Embryonic facial prominence (tissue), 1 donor: ENCODE measurements around the gene CYTH1.

ENCODE experiments used
- DNase-seq: peaks from one replicate; pipeline ENCODE4 v3.0.0-alpha.2; 2016; ENCODE audit errors: extremely low spot score

The CYTH1 gene

DNA sequence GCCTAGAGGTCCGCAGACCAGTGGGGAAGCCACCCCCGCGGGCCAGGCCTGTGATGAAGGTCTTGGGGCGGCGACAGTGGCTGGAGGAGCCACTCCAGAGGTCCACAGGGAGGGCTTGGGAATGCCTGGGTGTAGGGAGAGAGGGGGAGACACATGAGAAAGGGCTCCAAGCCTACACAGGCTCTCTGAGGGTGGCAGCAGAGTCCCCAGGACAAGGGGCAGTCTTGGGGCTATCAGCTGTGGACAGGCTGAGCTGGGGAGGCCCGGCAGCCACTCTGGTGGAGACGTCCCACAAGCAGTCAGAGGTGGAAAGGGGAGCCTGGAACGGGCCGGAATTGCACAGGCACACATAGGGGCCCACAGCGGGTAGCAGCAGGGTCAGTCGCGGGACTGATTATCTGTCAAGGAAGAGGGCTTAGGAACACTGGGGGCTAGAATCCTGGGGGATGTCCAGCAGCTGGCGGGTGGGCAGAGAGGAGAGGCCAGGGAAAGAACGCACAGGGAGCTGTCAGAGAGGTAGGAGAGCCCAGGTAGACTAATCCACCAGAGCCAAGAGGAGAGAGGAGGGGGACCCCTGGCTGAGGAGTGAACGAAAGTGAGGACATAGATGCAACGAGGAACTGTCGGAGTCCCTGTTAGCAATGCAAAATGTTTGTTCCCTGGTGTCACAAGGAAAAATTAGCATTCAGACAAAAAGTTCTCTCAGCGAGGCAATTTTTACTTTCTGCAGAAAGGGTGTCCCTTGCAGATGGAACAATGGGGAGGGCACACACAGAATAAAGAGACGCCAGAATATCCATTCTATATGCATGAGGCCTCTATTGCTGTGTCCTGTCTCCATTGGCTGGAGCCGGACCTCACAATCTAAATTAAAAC, 111.0 kb downstream of the CYTH1 start:
- DNase-seq, result no peak

GRCh38 chr17:78669975-78670518, 112.0 kb downstream of the CYTH1 start:
- DNase-seq, result no peak

GRCh38 chr17:78669256-78669974, 112.7 kb downstream of the CYTH1 start:
- DNase-seq, result no peak

GRCh38 chr17:78668847-78669246, 113.2 kb downstream of the CYTH1 start:
- no peak for DNase-seq

DNA sequence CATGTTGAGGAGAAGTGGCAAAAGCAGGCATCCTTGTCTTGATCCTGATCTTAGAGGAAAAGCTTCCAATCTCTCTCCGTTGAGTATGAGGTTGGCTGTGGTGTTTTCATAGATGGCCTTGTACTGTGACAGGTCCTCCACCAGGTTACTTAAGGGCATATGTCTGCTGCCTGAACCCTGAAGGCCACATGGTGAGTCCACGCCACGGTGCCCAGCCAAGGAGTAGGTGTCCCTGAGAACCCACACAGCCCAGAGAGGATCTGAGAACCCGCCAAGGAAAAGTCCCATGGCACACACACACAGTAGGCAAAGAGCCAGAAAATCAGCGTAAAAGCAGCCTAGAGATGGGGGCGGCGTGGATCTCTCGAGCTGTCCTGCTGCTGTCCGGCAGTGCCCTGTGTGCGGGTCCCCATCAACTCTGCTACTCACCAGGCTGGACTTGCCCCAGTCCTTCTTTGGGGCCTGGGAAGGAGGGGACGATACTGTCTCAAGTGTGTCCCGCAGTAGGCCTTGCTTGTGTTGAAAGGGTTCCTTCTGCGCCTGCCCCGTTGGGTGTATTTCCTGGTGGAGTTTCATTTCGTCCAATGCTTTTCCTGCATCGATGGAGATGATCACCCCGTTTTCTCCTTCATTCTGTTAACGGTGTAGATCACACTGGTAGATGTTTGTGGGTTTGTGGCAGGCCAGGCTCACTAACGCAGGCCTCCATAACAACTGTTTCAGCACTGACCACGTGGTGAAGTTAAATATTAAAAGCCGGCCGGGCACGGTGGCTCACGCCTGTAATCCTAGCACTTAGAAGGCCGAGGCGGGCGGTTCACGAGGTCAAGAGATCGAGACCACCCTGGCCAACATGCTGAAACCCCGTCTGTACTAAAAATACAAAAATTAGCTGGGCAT, 114.1 kb downstream of the CYTH1 start:
- no peak for DNase-seq

- DNase-seq, result no peak
These were observed 115.0 kb downstream of the CYTH1 start for GRCh38 chr17:78667091-78667490.

DNA sequence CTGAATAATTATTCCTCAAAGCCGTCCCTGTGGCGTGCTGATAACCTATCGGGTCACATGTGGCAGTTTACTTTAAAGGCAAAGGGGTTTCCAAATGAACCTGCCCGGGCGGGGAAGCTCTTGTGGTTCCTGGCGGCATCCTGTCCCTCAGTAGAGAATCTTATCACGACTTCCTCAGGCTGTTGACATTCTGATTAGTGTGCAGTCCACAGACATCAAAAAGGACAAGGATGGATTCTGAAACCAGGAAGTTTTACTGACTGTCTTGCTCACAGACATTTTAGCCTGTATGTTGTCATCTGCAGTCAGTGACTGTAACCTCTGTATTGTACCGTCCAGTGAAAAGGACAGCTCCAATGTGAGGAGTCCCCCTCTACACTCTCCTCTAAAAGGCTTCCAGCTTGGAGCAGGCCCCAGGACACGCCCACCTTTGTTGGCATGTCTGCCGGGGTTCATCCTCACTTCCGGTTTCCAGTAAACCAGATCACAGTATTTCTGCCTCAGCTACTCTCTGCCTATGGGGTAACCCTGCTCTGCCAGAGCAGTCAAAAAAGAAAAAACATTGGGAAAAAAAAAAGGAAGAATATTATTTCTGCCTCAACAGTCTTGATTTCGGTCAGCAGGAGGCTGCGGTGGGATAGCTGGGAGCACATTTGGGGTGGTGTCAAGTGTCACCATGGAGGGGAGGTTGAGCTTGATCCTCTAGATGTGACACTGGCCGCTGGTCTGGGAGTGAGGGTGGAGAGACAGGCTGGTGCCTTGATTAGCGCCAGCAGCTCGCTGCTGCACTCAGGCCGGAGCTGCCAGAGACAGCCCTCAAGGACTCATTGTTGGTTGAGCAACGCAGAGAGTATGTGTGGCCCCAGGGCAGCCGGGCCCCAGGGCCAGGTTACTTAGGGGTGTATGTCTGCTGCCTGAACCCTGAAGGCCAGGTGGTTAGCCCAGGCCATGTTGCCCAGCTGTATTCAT, 115.8 kb downstream of the CYTH1 start:
- DNase-seq, result no peak

DNA sequence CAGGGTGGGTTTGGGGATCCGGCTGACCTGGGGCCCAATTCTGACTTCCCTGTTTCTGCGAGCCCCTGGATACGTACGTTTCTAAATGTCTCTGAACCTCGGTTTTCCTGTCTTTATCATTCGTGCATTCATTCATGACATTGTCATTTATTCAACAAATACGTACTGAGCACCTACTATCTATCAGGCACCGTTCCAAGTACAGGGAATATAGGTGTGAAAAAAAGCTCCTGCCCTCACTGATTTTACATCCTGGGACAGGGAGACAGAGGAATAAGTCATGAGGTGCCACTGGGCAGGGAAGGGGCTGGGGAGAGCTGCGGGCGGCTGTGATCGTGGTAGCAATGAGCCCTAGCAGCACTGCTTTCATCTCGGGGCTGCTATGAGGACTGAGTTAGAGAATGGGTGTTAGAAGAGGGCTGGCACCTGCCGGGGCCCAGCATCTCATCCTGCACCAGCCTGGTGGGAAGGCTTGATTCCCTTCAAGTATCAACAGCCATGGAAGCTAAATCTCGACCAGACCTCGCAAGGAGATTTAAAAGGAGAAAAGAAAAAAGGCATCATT, 116.6 kb downstream of the CYTH1 start:
- no peak for DNase-seq

GRCh38 chr17:78664476-78665386, 117.3 kb downstream of the CYTH1 start:
- DNase-seq, result no peak

DNA sequence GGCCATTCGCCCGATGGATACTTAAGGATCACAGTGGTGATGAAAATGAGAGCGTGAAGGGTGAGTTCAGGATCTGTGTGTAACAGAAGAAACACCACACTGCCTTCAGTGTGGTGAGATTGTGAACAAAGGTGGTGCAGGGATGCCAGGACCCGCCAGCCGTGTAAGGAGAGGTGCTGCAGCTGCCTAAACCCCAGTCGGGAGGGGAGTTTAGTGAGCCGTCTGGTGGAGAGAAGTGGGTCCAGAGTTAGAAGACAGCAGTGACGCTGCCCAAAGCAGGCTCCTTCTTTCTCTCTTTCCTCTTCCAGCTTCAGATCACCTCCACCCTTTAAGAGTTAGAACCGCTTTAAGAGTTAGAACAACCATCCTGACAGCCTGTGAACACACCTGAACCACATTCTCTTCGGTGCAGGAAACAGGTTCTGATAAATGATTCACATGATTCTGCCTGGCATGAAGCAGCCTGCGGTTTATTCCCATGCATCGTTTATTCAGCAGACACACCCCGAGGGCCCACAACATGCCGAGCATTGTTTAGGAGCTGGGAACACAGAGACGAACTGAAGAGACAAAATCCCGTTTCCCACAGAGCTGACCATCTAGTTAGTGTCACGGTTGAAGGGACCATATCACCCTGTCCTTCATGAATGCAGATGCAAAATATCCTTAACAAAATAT, 120.8 kb downstream of the CYTH1 start:
- no peak for DNase-seq

DNA sequence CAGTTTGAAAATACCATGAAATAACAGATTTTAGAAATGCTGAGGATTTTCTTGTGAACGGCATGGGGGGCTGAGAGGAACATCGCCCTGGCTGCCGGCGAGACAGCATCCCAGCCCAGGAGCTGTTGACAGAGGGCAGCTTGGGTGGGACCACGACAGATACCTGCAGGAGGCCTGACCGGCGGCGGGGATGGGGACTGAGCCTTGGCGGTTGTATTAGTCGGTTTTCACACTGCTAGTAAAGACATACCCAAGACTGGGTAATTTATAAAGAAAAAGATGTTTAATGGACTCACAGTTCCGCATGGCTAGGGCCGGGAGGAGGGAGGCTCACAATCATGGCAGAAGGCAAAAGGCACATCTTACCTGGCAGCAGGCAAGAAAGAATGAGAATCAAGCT, 122.5 kb downstream of the CYTH1 start:
- DNase-seq, result no peak

DNA sequence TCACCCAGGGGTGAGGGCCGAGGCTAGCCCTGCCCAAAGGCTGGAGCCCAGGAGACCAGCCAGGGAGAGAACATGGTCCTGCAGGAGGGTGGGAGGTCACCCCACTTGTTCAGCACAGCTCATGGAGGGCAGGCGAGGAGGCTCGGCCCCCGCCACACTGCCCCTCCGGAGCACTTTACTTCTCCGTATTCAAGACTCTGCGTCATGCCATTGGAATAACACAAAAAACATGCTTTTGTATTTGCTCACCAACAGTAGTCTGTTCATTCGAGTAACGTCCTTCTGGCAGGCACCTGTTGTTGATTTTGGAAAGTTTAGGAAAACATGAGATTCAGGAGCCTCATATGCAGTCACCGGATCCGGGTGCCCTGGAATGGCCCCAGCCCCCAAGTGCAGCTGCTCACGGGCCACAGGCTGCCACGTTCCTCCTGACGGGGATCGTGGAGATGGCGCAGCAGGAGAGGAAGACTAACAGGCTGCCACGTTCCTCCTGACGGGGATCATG, 123.7 kb downstream of the CYTH1 start:
- DNase-seq, result no peak

- no peak for DNase-seq
These were observed 126.7 kb downstream of the CYTH1 start for GRCh38 chr17:78655251-78655940.

- DNase-seq, result no peak
These were observed 127.7 kb downstream of the CYTH1 start for GRCh38 chr17:78654325-78654724.

GRCh38 chr17:78653382-78653781, 128.7 kb downstream of the CYTH1 start:
- DNase-seq, result no peak

DNA sequence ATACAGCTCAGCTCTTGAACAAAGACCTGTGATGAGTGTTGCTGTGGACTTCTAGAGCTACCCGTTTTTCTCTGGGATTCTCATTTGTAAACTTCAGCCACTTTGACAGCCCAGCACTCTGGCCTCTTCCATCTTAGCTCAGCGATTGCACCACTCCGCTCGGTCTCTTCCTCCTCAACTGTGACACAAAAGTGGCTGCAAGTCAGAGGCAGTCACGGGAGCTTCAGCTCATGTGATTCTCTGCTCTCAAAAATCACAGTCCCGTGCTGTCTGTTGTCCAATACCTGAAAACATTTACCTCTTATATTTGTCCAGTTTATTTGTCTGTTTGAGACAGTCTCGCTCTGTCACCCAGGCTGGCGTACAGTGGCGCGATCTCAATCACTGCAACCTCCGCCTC, 129.2 kb downstream of the CYTH1 start:
- DNase-seq, result no peak

DNA sequence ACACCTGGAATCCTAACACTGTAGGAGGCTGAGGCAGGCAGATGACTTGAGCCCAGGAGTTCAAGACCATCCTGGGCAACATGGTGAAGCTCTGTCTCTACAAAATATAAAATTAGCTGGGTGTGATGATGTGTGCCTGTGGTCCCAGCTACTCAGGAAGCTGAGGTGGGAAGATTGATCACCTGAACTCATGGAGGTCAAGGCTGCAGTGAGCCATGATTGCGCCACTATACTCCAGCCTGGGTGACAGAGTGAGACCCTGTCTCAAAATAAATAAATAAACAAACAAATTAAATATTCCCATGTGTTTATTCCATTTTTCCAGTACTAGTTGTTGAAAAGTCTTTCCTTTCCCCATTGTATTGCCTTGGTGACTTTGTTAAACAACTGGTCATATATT, 130.0 kb downstream of the CYTH1 start:
- DNase-seq, result no peak

- no peak for DNase-seq
These were observed 130.5 kb downstream of the CYTH1 start for GRCh38 chr17:78651554-78651953.
